BLaER1 treated with 17β-estradiol and CSF1 and Interleukin-3, amounts not matched to agents 10 nM and 100 nM (cell line): ENCODE measurements around the gene TRAPPC1.
"Not testable (repeated sequence)": the region's sequence is repeated elsewhere in the genome, so short reads cannot be mapped to it uniquely, and the experiment has no call there.

ENCODE experiments used
- H3K27ac ChIP-seq, 11 experiments: shearing (Covaris generic); formaldehyde crosslinking; 2 replicates each; pipeline ENCODE4 v1.8.1; 2022
- H3K27me3 ChIP-seq, 11 experiments: shearing (Covaris generic); formaldehyde crosslinking; 2 replicates each; pipeline ENCODE4 v1.8.1; 2022
- H3K36me3 ChIP-seq, 11 experiments: shearing (Covaris generic); formaldehyde crosslinking; 2 replicates each; pipeline ENCODE4 v1.8.1; 2022
- H3K4me1 ChIP-seq, 10 experiments: shearing (Covaris generic); formaldehyde crosslinking; 2 replicates each; pipeline ENCODE4 v1.8.1; 2022
- H3K4me2 ChIP-seq, 11 experiments: shearing (Covaris generic); formaldehyde crosslinking; 2 replicates each; pipeline ENCODE4 v1.8.1; 2022
- H3K4me3 ChIP-seq, 10 experiments: shearing (Covaris generic); formaldehyde crosslinking; 2 replicates each; pipeline ENCODE4 v1.8.1; 2022
- H3K9ac ChIP-seq, 11 experiments: shearing (Covaris generic); formaldehyde crosslinking; 2 replicates each; pipeline ENCODE4 v1.8.1; 2022
- H3K9me3 ChIP-seq, 11 experiments: shearing (Covaris generic); formaldehyde crosslinking; replicated peaks in 1 of 11; 2 replicates each; pipeline ENCODE4 v1.8.1; 2022
- H4K20me1 ChIP-seq, 11 experiments: shearing (Covaris generic); formaldehyde crosslinking; 2 replicates each; pipeline ENCODE4 v1.8.1; 2022
- Cebpa-rat ChIP-seq, 11 experiments: shearing (Covaris generic); IDR thresholded peaks; 2 replicates each; pipeline ENCODE4 v1.8.1; 2022

The TRAPPC1 gene

GRCh38 chr17:7961421-7961820 lies 29.7 kb upstream of the TRAPPC1 start:
- no peak overlapping the region for H3K4me3 ChIP-seq
- no peaks in the 10 kb centered on the region for H4K20me1 ChIP-seq
- H3K4me2 ChIP-seq, result no peak overlapping the region
- no peak overlapping the region for H3K27ac ChIP-seq
- peaks cover 0 to 6% (median 0%) of the 10 kb centered on the region in 10 experiments; a peak in 5 of 20 replicates for H3K4me1 ChIP-seq
- no peaks in the 10 kb centered on the region for H3K36me3 ChIP-seq
- H3K9me3 ChIP-seq, result no peaks in the 10 kb centered on the region
- no peak overlapping the region for H3K9ac ChIP-seq
- H3K27me3 ChIP-seq, result no peaks in the 10 kb centered on the region
- TF ChIP-seq Cebpa-rat (IDR thresholded peaks at IDR 0.05), result no peak

GRCh38 chr17:7959503-7960253 lies 27.9 kb upstream of the TRAPPC1 start:
- no peaks in the 10 kb centered on the region for H3K9me3 ChIP-seq
- peaks cover 0 to 13% (median 0%) of the 10 kb centered on the region in 10 experiments; a peak in 5 of 20 replicates for H3K4me1 ChIP-seq
- no peak overlapping the region for H3K27ac ChIP-seq
- H3K27me3 ChIP-seq, result no peaks in the 10 kb centered on the region
- no peaks in the 10 kb centered on the region for H3K36me3 ChIP-seq
- H4K20me1 ChIP-seq, result no peaks in the 10 kb centered on the region
- TF ChIP-seq Cebpa-rat (IDR thresholded peaks at IDR 0.05), result no peak
- H3K4me2 ChIP-seq, result no peak overlapping the region
- H3K9ac ChIP-seq, result no peak overlapping the region
- H3K4me3 ChIP-seq, result no peak overlapping the region

GRCh38 chr17:7956228-7956965 lies 24.7 kb upstream of the TRAPPC1 start:
- no peak overlapping the region for H3K27ac ChIP-seq
- no peak overlapping the region for H3K9ac ChIP-seq
- H3K4me1 ChIP-seq, result peaks cover 0 to 13% (median 0%) of the 10 kb centered on the region in 10 experiments; a peak in 5 of 20 replicates
- H3K27me3 ChIP-seq, result no peaks in the 10 kb centered on the region
- no peak for TF ChIP-seq Cebpa-rat (IDR thresholded peaks at IDR 0.05)
- no peak overlapping the region for H3K4me3 ChIP-seq
- H3K36me3 ChIP-seq, result peaks cover 0 to 10% (median 5%) of the 10 kb centered on the region in 11 experiments; a peak in 4 of 22 replicates
- peak overlapping the region in 2 of 11 experiments; percentile 31 to 49; a peak in 2 of 22 replicates for H3K4me2 ChIP-seq
- no peaks in the 10 kb centered on the region for H3K9me3 ChIP-seq
- H4K20me1 ChIP-seq, result no peaks in the 10 kb centered on the region

GRCh38 chr17:7955414-7956227 lies 23.9 kb upstream of the TRAPPC1 start:
- Histone ChIP-seq H3K4me3 (no peak overlapping the region), H3K9ac (no peak overlapping the region), H3K4me2 (peak overlapping the region in 2 of 11 experiments; percentile 31 to 49; a peak in 2 of 22 replicates), H3K9me3 (no peaks in the 10 kb centered on the region), H3K4me1 (peaks cover 0 to 13% (median 0%) of the 10 kb centered on the region in 10 experiments; a peak in 5 of 20 replicates), H3K36me3 (peaks cover 0 to 11% (median 5%) of the 10 kb centered on the region in 11 experiments; a peak in 7 of 22 replicates), H3K27ac (no peak overlapping the region), H3K27me3 (no peaks in the 10 kb centered on the region), H4K20me1 (no peaks in the 10 kb centered on the region)
- no peak for TF ChIP-seq Cebpa-rat (IDR thresholded peaks at IDR 0.05)

- peaks cover 22 to 34% (median 28%) of the 10 kb centered on the region in 11 experiments for H3K36me3 ChIP-seq
- not testable (repeated sequence) for H3K4me2 ChIP-seq, H4K20me1 ChIP-seq, H3K9ac ChIP-seq, H3K27me3 ChIP-seq, H3K27ac ChIP-seq, H3K9me3 ChIP-seq, H3K4me3 ChIP-seq
- peaks cover 0 to 13% (median 0%) of the 10 kb centered on the region in 10 experiments; a peak in 5 of 20 replicates for H3K4me1 ChIP-seq
These were observed 21.5 kb upstream of the TRAPPC1 start for GRCh38 chr17:7953266-7953665.

- Histone ChIP-seq H3K9ac (no peak overlapping the region), H3K4me3 (no peak overlapping the region), H3K4me2 (no peak overlapping the region)
These were observed 19.5 kb upstream of the TRAPPC1 start for GRCh38 chr17:7951143-7951792.

GRCh38 chr17:7950578-7950977 lies 18.8 kb upstream of the TRAPPC1 start:
- Histone ChIP-seq H3K9ac (no peak overlapping the region), H3K4me2 (no peak overlapping the region), H3K4me1 (peaks cover 0 to 6% (median 1%) of the 10 kb centered on the region in 10 experiments; a peak in 10 of 20 replicates), H4K20me1 (no peaks in the 10 kb centered on the region), H3K4me3 (no peak overlapping the region), H3K9me3 (no peaks in the 10 kb centered on the region), H3K36me3 (peaks cover 47 to 61% (median 53%) of the 10 kb centered on the region in 11 experiments), H3K27ac (no peak overlapping the region), H3K27me3 (no peaks in the 10 kb centered on the region)
- no peak for TF ChIP-seq Cebpa-rat (IDR thresholded peaks at IDR 0.05)

More at GRCh38 chr17:7951143-7951792, 19.5 kb upstream of the TRAPPC1 start:
- Histone ChIP-seq H4K20me1 (no peaks in the 10 kb centered on the region), H3K36me3 (peaks cover 40 to 54% (median 46%) of the 10 kb centered on the region in 11 experiments), H3K27ac (no peak overlapping the region), H3K4me1 (peaks cover 0 to 6% (median 0%) of the 10 kb centered on the region in 10 experiments; a peak in 5 of 20 replicates), H3K27me3 (no peaks in the 10 kb centered on the region), H3K9me3 (no peaks in the 10 kb centered on the region)
- TF ChIP-seq Cebpa-rat (IDR thresholded peaks at IDR 0.05), result no peak

- no peak overlapping the region for H3K27ac ChIP-seq
- 0 out of 22 replicates have a peak overlapping the region, but pooled peaks of 2 of the 11 experiments have one; percentile 7 to 29 for H3K9ac ChIP-seq
- no peak for TF ChIP-seq Cebpa-rat (IDR thresholded peaks at IDR 0.05)
- H3K4me3 ChIP-seq, result no peak overlapping the region
- peaks cover 0 to 5% (median 0%) of the 10 kb centered on the region in 11 experiments; a peak in 2 of 22 replicates for H4K20me1 ChIP-seq
- H3K4me2 ChIP-seq, result no peak overlapping the region
- no peaks in the 10 kb centered on the region for H3K27me3 ChIP-seq
- H3K9me3 ChIP-seq, result no peaks in the 10 kb centered on the region
- H3K36me3 ChIP-seq, result peaks cover 74 to 90% (median 80%) of the 10 kb centered on the region in 11 experiments
- H3K4me1 ChIP-seq, result peaks cover 0 to 23% (median 17%) of the 10 kb centered on the region in 10 experiments; a peak in 19 of 20 replicates
These were observed 15.9 kb upstream of the TRAPPC1 start for GRCh38 chr17:7947651-7948050.
